ENCODE measurements around the gene LONP2. TPM values are rescaled to one million over a fixed set of nuclear protein-coding genes. Genes with fewer than 3 reads are reported as not detected.
"Not testable (repeated sequence)": the region's sequence is repeated elsewhere in the genome, so short reads cannot be mapped to it uniquely, and the experiment has no call there.

Gene LONP2
- total RNA-seq, 1 experiment from 2014 or later: 39.8 TPM

DNA sequence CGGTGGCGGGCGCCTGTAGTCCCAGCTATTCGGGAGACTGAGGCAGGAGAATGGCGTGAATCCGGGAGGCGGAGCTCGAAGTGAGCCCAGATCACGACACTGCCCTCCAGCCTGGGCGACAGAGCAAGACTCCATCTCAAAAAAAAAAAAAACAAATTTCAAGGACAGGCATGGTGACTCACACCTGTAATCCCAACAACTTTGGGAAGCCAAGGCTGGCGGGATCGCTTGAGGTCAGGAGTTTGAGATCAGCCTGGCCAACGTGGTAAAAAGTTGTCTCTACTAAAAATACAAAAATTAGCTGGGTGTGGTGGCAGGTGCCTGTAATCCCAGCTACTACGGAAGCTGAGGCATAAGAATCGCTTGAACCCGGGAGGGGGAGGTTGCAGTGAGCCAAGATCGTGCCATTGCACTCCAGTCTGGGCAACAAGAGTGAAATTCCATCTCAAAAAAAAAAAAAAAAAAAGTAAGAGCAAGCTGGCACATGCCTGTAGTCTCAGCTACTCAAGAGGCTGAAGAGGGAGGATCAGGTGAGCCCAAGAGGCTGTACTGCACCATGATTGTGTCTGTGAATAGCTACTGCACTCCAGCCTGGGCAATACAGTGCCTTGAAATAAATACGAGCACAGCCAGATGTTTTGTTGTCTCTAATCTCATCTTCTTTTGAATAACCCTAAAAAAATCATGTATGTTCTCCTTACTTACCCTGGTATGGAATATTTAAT, 126.7 kb downstream of the LONP2 start:
- H3K9me3 ChIP-seq (replicated peaks); H3K27me3 ChIP-seq; H3K36me3 ChIP-seq; H3K27ac ChIP-seq; H3K4me1 ChIP-seq; DNase-seq; H3K4me3 ChIP-seq: not testable (repeated sequence)

GRCh38 chr16:48371393-48371780, 127.3 kb downstream of the LONP2 start:
- Histone ChIP-seq H3K4me3 (no peak overlapping the region), H3K4me1 (0 out of 2 replicates have a peak, but pooled peaks cover 5% of the 10 kb centered on the region), H3K27ac (no peak overlapping the region), H3K27me3 (no peaks in the 10 kb centered on the region), H3K9me3 (replicated peaks) (no peaks in the 10 kb centered on the region), H3K36me3 (no peaks in the 10 kb centered on the region; the same call in 1 of the 2 replicates)
- DNase-seq: no peak

DNA sequence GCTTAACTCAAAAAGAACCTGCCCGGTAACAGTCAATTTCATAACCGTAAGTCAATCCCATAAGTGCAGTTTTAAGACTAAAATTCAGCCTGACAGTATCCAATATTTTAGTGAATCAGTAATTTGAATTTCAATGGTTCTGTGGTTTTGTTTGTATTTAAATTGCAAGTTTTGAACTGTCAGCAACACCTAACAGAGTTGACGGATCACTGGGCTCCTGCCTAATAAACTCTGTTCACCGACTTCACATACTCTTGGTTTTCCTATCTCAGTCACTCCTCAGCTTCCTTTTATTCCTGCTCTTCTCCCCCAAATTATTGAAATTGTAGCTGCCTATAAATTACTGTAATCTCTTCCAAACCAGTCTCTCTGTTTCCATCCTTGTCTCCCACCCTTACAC, 128.6 kb downstream of the LONP2 start:
- Histone ChIP-seq H3K9me3 (replicated peaks) (no peaks in the 10 kb centered on the region), H3K36me3 (no peaks in the 10 kb centered on the region; the same call in 1 of the 2 replicates), H3K4me1 (0 out of 2 replicates have a peak, but pooled peaks cover 1% of the 10 kb centered on the region), H3K27ac (no peak overlapping the region), H3K4me3 (no peak overlapping the region), H3K27me3 (no peaks in the 10 kb centered on the region)
- no peak for DNase-seq

GRCh38 chr16:48373258-48374029, 129.3 kb downstream of the LONP2 start:
- H3K36me3 ChIP-seq: no peaks in the 10 kb centered on the region

DNA sequence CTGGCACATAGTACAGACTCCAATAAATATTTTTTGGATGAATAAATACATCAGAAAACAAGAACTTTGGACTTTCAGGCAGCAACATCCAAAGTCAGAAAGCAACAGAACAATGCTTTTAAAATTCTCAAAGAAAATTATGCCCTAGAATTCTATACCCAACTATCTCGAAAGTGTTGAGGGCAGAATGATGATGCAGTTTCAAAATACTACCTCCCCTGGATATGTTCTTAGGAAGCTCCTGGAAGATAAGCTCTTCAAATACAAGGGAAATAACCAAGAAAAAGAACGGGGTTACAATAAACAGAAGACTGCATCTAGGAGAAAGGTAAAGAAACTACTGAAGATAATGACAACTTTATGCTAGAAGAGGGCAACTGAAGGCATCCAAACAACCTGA, 130.2 kb downstream of the LONP2 start:
- Histone ChIP-seq H3K9me3 (replicated peaks) (no peaks in the 10 kb centered on the region), H3K36me3 (no peaks in the 10 kb centered on the region), H3K27me3 (no peaks in the 10 kb centered on the region), H3K27ac (no peak overlapping the region), H3K4me1 (no peaks in the 10 kb centered on the region), H3K4me3 (no peak overlapping the region)
- DNase-seq: no peak

More at GRCh38 chr16:48373258-48374029, 129.3 kb downstream of the LONP2 start:
- no peaks in the 10 kb centered on the region for H3K27me3 ChIP-seq
- DNase-seq: no peak
- no peak overlapping the region for H3K27ac ChIP-seq
- no peaks in the 10 kb centered on the region for H3K4me1 ChIP-seq
- H3K9me3 ChIP-seq (replicated peaks): no peaks in the 10 kb centered on the region
- no peak overlapping the region for H3K4me3 ChIP-seq

DNA sequence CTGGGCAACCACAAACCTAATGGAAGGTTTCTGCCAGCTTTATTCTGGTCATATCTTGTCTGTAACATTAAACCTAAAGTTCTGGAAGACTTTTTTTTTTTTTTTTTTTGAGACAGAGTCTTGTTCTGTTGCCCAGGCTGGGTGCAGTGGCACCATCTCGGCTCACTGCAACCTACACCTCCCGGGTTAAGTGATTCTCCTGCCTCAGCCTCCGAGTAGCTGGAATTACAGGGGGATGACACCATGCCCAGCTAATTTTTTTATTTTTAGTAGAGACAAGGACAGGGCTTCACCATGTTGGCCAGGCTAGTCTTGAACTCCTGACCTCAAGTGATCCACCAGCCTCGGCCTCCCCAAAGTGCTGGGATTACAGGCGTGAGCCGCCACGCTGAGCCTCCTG, 133.2 kb downstream of the LONP2 start:
- not testable (repeated sequence) for H3K4me1 ChIP-seq; H3K9me3 ChIP-seq (replicated peaks); H3K27ac ChIP-seq; H3K4me3 ChIP-seq; H3K36me3 ChIP-seq; H3K27me3 ChIP-seq; DNase-seq

DNA sequence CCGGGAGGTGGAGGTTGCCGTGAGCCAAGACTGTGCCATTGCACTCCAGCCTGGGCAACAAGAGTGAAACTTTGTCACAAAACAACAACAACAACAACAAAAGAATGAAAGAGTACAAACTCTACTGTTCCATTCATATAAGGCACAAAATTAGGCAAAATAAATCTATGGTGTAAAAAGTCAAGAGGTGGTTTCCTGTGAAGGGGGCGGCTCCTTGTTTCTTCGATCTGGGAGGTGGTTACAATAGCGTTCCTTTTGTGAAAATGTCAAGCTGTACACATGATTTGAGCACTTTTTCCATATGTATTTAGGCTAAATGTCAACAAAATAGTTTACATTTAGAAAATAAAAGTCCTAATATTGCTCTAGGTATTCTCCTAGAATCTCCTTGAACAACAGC, 134.2 kb downstream of the LONP2 start:
- H3K27me3 ChIP-seq: no peaks in the 10 kb centered on the region
- no peak overlapping the region for H3K27ac ChIP-seq
- H3K4me1 ChIP-seq: peaks cover 4% of the 10 kb centered on the region; the same call in 1 of the 2 replicates
- DNase-seq: no peak
- no peaks in the 10 kb centered on the region for H3K36me3 ChIP-seq
- no peak overlapping the region for H3K4me3 ChIP-seq
- H3K9me3 ChIP-seq (replicated peaks): no peaks in the 10 kb centered on the region

DNA sequence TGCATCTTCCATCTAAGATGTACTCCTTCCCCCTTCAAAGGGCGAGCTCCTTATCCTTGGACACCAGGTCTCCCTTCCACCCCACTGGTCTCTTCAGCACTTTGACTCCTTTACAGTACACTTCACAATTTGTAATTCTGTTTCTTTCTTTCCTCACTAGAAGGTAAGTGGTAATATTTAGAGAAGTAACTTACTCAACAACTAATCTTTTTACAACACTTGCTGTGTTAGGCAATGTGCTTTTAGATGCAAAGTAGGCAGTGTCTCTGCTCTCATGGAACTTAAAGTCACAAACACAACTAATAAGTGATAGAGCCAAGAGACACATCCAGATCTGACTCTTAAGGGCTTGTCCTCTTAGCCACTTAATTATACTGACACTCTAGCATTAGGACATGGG, 134.7 kb downstream of the LONP2 start:
- DNase-seq: no peak
- Histone ChIP-seq H3K27me3 (no peaks in the 10 kb centered on the region), H3K27ac (no peak overlapping the region)

DNA sequence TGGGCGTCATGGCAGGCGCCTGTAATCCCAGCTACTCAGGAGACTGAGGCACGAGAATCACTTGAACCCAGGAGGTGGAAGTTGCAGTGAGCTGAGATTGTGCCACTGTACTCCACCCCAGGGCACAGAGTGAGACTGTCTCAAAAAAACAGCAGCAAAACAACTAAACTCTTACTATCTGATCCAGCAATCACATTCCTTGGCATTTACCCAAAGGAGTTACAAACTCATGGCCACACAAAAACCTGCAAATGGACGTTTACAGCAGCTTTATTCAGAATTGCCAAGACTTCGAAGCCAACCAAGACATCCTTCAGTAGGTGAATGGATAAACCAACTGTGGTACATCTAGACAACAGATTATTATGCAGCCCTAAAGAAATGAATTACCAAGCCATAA, 137.1 kb downstream of the LONP2 start:
- Histone ChIP-seq H3K27ac (no peak overlapping the region), H3K4me1 (peaks cover 5% of the 10 kb centered on the region; the same call in 1 of the 2 replicates), H3K27me3 (no peaks in the 10 kb centered on the region), H3K36me3 (no peaks in the 10 kb centered on the region), H3K9me3 (replicated peaks) (no peaks in the 10 kb centered on the region), H3K4me3 (no peak overlapping the region)
- no peak for DNase-seq

More for the DNA sequence above, 134.7 kb downstream of the LONP2 start:
- Histone ChIP-seq H3K4me3 (no peak overlapping the region), H3K36me3 (no peaks in the 10 kb centered on the region), H3K4me1 (peaks cover 5% of the 10 kb centered on the region; the same call in 1 of the 2 replicates), H3K9me3 (replicated peaks) (no peaks in the 10 kb centered on the region)

- H3K27me3 ChIP-seq: no peaks in the 10 kb centered on the region
- no peak overlapping the region for H3K4me3 ChIP-seq
- H3K9me3 ChIP-seq (replicated peaks): no peaks in the 10 kb centered on the region
- H3K27ac ChIP-seq: no peak overlapping the region
- no peak for DNase-seq
- H3K36me3 ChIP-seq: no peaks in the 10 kb centered on the region
- peaks cover 5% of the 10 kb centered on the region; the same call in 1 of the 2 replicates for H3K4me1 ChIP-seq
These were observed 138.0 kb downstream of the LONP2 start for GRCh38 chr16:48382131-48382530.

DNA sequence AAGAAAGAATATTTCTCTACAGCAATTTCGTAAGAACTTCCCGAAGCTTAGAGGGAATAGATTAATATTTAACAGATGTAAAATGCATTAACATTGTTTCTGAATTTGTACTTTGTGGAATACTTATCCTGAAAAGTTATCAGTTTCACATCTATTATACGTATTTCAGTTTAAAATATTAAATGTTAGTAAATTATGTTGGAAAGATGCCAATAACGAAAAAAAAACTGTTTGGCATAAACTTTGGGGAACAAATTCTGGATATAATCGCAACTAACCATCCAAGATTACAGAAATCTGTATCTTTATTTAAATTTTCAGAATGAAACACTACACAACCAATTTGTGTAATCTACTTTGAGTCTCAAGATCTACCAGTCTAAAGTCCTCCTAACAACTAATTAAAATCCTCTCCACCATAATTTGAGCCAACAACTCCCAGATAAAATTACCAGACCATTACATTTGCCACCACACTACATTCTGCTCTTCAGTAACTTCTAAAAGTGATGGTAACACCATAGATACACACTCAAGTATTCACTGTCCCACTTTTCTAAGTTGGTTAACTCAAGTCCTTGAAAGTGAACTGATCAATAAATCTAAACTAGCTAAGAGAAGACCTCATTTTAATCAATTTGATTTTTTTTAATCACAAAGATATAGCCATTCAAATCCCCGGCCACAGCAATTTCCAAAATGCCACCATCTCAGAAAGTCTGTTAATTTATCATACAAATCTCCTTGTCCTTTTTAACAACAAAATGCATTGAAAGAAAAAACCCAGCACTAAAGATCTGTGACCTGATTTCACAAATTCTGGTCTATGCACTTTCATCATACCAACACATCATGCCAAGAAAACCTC, 139.1 kb downstream of the LONP2 start:
- H3K4me3 ChIP-seq: peak overlapping the region; percentile 99
- no peaks in the 10 kb centered on the region for H3K9me3 ChIP-seq (replicated peaks)
- DNase-seq: peak in 1 of 2 experiments; percentile 8
- no peaks in the 10 kb centered on the region for H3K36me3 ChIP-seq
- H3K27ac ChIP-seq: no peak overlapping the region
- H3K4me1 ChIP-seq: peaks cover 5% of the 10 kb centered on the region; the same call in 1 of the 2 replicates
- no peaks in the 10 kb centered on the region for H3K27me3 ChIP-seq

- peak in 1 of 2 experiments; percentile 36 for DNase-seq
- Histone ChIP-seq H3K9me3 (replicated peaks) (no peaks in the 10 kb centered on the region), H3K27ac (peak overlapping the region; percentile 71), H3K36me3 (no peaks in the 10 kb centered on the region), H3K4me1 (peaks cover 5% of the 10 kb centered on the region; the same call in 1 of the 2 replicates), H3K4me3 (peak overlapping the region; percentile 99), H3K27me3 (no peaks in the 10 kb centered on the region)
These were observed 139.9 kb downstream of the LONP2 start for GRCh38 chr16:48383877-48384519.

- DNase-seq: peak; percentile 63 to 66
- no peaks in the 10 kb centered on the region for H3K36me3 ChIP-seq
These were observed 140.6 kb downstream of the LONP2 start for GRCh38 chr16:48384520-48385252.

More at GRCh38 chr16:48384520-48385252, 140.6 kb downstream of the LONP2 start:
- H3K4me3 ChIP-seq: peak overlapping the region; percentile 99
- no peaks in the 10 kb centered on the region for H3K27me3 ChIP-seq
- H3K4me1 ChIP-seq: peaks cover 5% of the 10 kb centered on the region; the same call in 1 of the 2 replicates
- peak overlapping the region; percentile 89 for H3K27ac ChIP-seq
- H3K9me3 ChIP-seq (replicated peaks): no peaks in the 10 kb centered on the region
